H1 (cell line): ENCODE data around the gene ARSK. TPM values are rescaled to one million over a fixed set of nuclear protein-coding genes. Genes with fewer than 3 reads are reported as not detected.

Experiments
- ASH2L ChIP-seq: fragments of 200-600, 300-600 bp; sonication (generic); IDR thresholded peaks from one replicate; pipeline ENCODE4 v1.7.1; 2017; ENCODE audit warnings: low read length
- CEBPB ChIP-seq: IDR thresholded peaks from 2 replicates; pipeline ENCODE4 v1.6.1; 2012; ENCODE audit warnings: low read depth, low read length
- CHD1 ChIP-seq: IDR thresholded peaks from 2 replicates; pipeline ENCODE4 v1.6.1; 2012; ENCODE audit warnings: low read depth, low read length, improper control_type of control experiment
- HDAC6 ChIP-seq: IDR thresholded peaks from one replicate; pipeline ENCODE4 v1.7.1; 2012; ENCODE audit warnings: low read depth, mild to moderate bottlenecking, inconsistent platforms, low read length, moderate library complexity
- POU5F1 ChIP-seq: IDR thresholded peaks from 2 replicates; pipeline ENCODE4 v1.6.1; 2011; ENCODE audit warnings: low read depth, mild to moderate bottlenecking, low read length, moderate library complexity
- polyA plus RNA-seq, 7 experiments: library from polyadenylated mRNA; depleted of rRNA in 3 of 7; stranded (reverse) in 5 of 7; unstranded in 2 of 7; fragments of >200 nt in 5 of 7; fragments of 200-250 nt in 2 of 7; gene quantifications; 1 replicate in 5 of 7; 2 replicates in 1 of 7; 4 replicates in 1 of 7; pipeline versions ENCODE4 v1.2.1 to v1.2.3, GENCODE V29; 2011 to 2013; ENCODE audit warnings: missing spikeins in 2 of 7, mixed read lengths in 2 of 7
- total RNA-seq: library from RNA; stranded (reverse); fragmentation: NEBNext Ultra II Directional; extraction: Animal tissue kit (Norgen Biotek cat#: 25700); gene quantifications from 2 replicates; pipeline ENCODE4 v1.2.1, GENCODE V29; 2021

ARSK gene
- total and polyA plus RNA-seq, 2 of the 8 experiments (the other 6 are each of a cell fraction or from before 2014, with no cell fraction given) = 8.4 to 14.1 TPM

- TF ChIP-seq HDAC6 (no peak), POU5F1 (no peak), CEBPB (no peak), ASH2L (no peak), CHD1 (no peak)
Measured at GRCh38 chr5:95557841-95558240, 2.9 kb downstream of the ARSK start (continued).
